ENCODE data around the gene TOR2A. TPM values are rescaled to one million over a fixed set of nuclear protein-coding genes. Genes with fewer than 3 reads are reported as not detected.

TOR2A gene
- total and polyA plus RNA-seq, 7 experiments from 2014 or later = 9.5 to 22.3 (median 16.6) TPM

DNA sequence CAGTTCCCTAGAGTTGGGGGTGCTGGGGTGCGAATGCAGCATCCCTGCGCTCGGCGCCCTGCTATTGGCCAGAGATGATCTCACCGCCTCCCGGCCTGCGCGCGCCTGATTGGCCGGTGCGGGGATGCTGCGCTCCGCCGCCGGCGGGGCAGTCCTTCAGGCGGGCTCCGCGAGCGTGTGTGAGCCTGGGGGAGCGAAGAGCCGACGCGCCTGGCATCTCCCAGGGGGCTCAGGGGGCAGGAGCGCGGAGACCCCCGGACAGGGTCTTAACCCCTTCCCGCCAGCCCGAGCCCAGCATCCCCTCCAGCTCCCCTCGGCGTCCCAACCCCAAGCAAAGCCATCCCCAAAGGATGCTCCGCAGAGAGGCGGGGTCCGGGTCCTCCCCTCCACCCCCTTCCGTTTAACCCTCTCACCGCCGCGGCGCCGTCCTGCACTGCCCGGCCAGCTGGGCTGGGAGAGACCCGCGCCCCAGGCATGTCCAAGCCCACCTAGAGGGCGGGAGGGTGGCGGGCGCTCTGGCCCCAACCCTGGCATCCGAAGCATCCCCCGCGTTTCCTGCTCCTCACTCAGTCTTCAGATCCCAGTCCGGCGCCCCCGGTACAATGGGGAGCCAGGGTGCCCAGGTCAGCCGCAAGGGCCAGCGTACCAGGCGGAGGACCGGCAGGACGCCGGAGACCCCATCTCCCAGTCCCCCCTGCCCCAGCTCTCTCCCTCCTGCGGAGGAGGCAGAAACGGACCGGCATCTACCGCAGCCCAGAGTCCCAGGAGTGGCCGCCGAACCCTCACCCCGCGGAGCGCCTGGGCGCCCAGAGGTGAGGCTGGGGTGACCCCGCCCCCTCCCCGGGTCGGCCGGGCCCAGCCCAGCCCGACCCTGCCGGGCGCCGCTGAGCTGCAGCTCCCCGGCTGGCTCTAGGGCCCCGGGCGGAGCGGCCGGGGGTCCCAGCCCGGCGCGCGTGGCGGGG, 19.3 kb upstream of the TOR2A start:
- Histone ChIP-seq H3K27ac (ENCODE audit: low read depth, low read length) (no peak overlapping the region), H3K9me3 (ENCODE audit: control insufficient read depth in 2 of 3, low read length in 3 of 3) (no peaks in the 10 kb centered on the region), H3K4me1 (ENCODE audit: control insufficient read depth in 2 of 2, insufficient read depth in 2 of 2, low read length in 2 of 2) (no peaks in the 10 kb centered on the region), H3K36me3 (ENCODE audit: control insufficient read depth in 2 of 3, insufficient read depth in 3 of 3, low read length in 3 of 3) (peaks cover 16 to 76% (median 23%) of the 10 kb centered on the region in 3 experiments), H3K4me3 (ENCODE audit: low read length) (no peak overlapping the region), H3K27me3 (ENCODE audit: control insufficient read depth in 2 of 2, insufficient read depth in 2 of 2, low read length in 2 of 2) (no peaks in the 10 kb centered on the region)
- no peak for DNase-seq
- ChIA-PET POLR2A (no interaction called here), CTCF (no interaction called here)
- H3K4me3 Mint-ChIP-seq = no peak overlapping the region
- H3K27me3 Mint-ChIP-seq = no peaks in the 10 kb centered on the region
- no peaks in the 10 kb centered on the region for H3K9me3 Mint-ChIP-seq
- peaks cover 4 to 26% (median 9%) of the 10 kb centered on the region in 5 donors for H3K36me3 Mint-ChIP-seq
- H3K4me1 Mint-ChIP-seq = peaks cover 5 to 27% (median 13%) of the 10 kb centered on the region in 7 donors
- intact Hi-C loops (cut with micrococcal nuclease) = no loop called here
- no peak for ATAC-seq
- H3K27ac Mint-ChIP-seq = no peak overlapping the region

DNA sequence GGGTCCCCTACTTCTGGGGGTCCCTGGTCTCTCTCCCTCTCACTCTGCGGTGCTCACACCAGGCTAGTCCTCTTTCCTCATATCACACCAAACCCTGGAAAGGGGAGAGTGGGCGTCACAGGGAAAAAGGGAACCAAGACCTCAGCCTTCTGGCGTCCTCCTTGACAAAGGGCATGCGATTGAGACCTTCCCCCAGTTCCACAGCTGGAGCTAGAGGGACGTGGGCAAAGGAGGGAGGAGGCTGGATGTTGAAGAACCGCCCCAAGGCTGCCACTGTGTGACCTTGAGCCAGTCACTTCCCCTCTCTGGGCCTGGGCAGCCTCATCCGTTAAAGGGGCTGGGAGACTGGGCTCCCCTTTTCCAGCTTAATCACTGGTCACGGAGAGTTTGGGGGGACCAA, 18.5 kb upstream of the TOR2A start:
- DNase-seq (no peak), ATAC-seq (no peak)
- no peaks in the 10 kb centered on the region for H3K27me3 Mint-ChIP-seq
- peaks cover 4 to 24% (median 6%) of the 10 kb centered on the region in 5 donors for H3K36me3 Mint-ChIP-seq
- ChIA-PET CTCF (interaction anchor here (1.1 kb wide), 1 partner anchor 168 kb away, joined by 3 read pairs; no protein-coding TSS in a partner anchor), POLR2A (no interaction called here)
- no peak overlapping the region for H3K4me3 ChIP-seq (ENCODE audit: low read length)
- peaks cover 5 to 23% (median 12%) of the 10 kb centered on the region in 7 donors for H3K4me1 Mint-ChIP-seq
- intact Hi-C loops (cut with micrococcal nuclease) = no loop called here
- H3K9me3 ChIP-seq (ENCODE audit: control insufficient read depth in 2 of 3, low read length in 3 of 3) = no peaks in the 10 kb centered on the region
- H3K27me3 ChIP-seq (ENCODE audit: control insufficient read depth in 2 of 2, insufficient read depth in 2 of 2, low read length in 2 of 2) = no peaks in the 10 kb centered on the region
- peaks cover 22 to 76% (median 26%) of the 10 kb centered on the region in 3 experiments for H3K36me3 ChIP-seq (ENCODE audit: control insufficient read depth in 2 of 3, insufficient read depth in 3 of 3, low read length in 3 of 3)
- no peak overlapping the region for H3K27ac ChIP-seq (ENCODE audit: low read depth, low read length)
- peak overlapping the region in 1 of 9 donors; percentile 51 for H3K27ac Mint-ChIP-seq
- H3K4me3 Mint-ChIP-seq = no peak overlapping the region
- H3K9me3 Mint-ChIP-seq = no peaks in the 10 kb centered on the region
- H3K4me1 ChIP-seq (ENCODE audit: control insufficient read depth in 2 of 2, insufficient read depth in 2 of 2, low read length in 2 of 2) = no peaks in the 10 kb centered on the region

DNA sequence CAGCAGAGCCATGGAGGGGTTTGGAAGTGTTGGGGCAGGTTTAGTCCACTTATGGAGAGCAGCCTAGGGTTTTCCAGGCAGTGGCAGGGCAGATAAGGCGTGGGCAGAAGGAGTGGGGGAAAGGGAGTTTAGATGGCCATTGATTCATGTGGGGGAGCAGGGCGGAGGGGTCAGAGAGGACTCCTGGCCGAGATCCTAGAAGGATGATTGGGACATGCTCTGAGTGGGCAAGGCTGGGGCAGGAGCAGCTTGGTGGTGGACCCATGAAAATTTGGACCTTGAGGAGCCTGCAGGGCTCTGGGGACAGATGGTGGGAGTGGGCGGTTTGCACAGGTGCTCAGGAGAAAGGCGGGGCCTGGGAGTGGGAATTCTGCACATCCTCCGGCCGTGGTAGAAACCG, 18.1 kb upstream of the TOR2A start:
- CTCF ChIA-PET = interaction anchor here (1.1 kb wide), 1 partner anchor 169 kb away, joined by 3 read pairs; no protein-coding TSS in a partner anchor
- no peak for ATAC-seq
- Histone ChIP-seq H3K27ac (ENCODE audit: low read depth, low read length) (peak overlapping the region; percentile 29), H3K4me1 (ENCODE audit: control insufficient read depth in 2 of 2, insufficient read depth in 2 of 2, low read length in 2 of 2) (no peaks in the 10 kb centered on the region), H3K9me3 (ENCODE audit: control insufficient read depth in 2 of 3, low read length in 3 of 3) (no peaks in the 10 kb centered on the region), H3K36me3 (ENCODE audit: control insufficient read depth in 2 of 3, insufficient read depth in 3 of 3, low read length in 3 of 3) (peaks cover 21 to 77% (median 25%) of the 10 kb centered on the region in 3 experiments), H3K27me3 (ENCODE audit: control insufficient read depth in 2 of 2, insufficient read depth in 2 of 2, low read length in 2 of 2) (no peaks in the 10 kb centered on the region), H3K4me3 (ENCODE audit: low read length) (no peak overlapping the region)
- Mint-ChIP-seq H3K9me3 (no peaks in the 10 kb centered on the region), H3K4me1 (peaks cover 5 to 22% (median 11%) of the 10 kb centered on the region in 7 donors), H3K36me3 (peaks cover 4 to 22% (median 5%) of the 10 kb centered on the region in 5 donors), H3K27ac (peak overlapping the region in 3 of 9 donors; percentile 58 to 64 (median 62)), H3K27me3 (no peaks in the 10 kb centered on the region), H3K4me3 (no peak overlapping the region)
- intact Hi-C loops (cut with micrococcal nuclease) = no loop called here
- no peak for DNase-seq
- POLR2A ChIA-PET = no interaction called here

DNA sequence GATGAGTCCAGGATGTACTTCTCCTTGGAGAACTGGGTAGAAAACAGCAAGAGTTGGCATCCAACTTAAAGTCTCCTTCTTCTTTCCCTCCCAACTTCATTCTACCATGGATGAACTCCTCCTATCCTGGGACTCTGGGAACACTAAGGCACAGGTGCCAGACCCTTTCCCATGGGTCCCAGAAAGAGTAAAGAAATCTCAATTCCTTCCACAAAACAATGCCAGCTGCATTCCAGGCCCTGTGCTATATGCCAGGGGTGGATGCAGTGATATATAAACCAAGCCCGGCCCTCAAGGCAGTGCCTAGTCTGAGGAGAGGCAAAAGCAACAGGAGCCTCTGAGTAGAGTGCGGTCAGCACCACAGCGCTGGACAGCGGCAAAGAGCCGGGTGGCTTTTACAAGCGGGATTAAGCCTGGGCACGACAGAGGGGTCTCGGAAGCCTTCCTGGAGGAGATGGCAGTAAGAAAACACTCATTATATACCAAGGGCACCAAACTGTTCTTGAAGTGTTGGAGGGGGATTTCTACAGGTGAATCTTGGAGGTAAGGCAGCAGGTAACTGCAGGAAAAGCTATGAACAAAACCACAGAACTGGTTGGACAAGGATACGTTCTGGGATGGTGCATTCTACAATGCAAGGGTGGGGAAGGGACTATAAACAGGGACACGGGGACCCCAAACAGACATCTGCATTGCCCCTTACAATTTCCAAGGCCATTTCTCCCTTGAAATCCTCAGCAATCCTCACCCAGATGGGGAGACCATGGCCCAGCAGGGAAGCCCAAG, 16.4 kb upstream of the TOR2A start:
- ChIA-PET POLR2A (interaction anchor here (0.8 kb wide), 1 partner anchor 31 kb away, joined by 3 read pairs; no protein-coding TSS in a partner anchor), CTCF (no interaction called here)
- H3K9me3 Mint-ChIP-seq = no peaks in the 10 kb centered on the region
- Histone ChIP-seq H3K4me3 (ENCODE audit: low read length) (no peak overlapping the region), H3K27ac (ENCODE audit: low read depth, low read length) (no peak overlapping the region), H3K4me1 (ENCODE audit: control insufficient read depth in 2 of 2, insufficient read depth in 2 of 2, low read length in 2 of 2) (no peaks in the 10 kb centered on the region), H3K9me3 (ENCODE audit: control insufficient read depth in 2 of 3, low read length in 3 of 3) (no peaks in the 10 kb centered on the region), H3K36me3 (ENCODE audit: control insufficient read depth in 2 of 3, insufficient read depth in 3 of 3, low read length in 3 of 3) (peaks cover 21 to 85% (median 28%) of the 10 kb centered on the region in 3 experiments), H3K27me3 (ENCODE audit: control insufficient read depth in 2 of 2, insufficient read depth in 2 of 2, low read length in 2 of 2) (no peaks in the 10 kb centered on the region)
- no peaks in the 10 kb centered on the region for H3K27me3 Mint-ChIP-seq
- no peak for DNase-seq
- H3K4me3 Mint-ChIP-seq = no peak overlapping the region
- intact Hi-C loops (cut with micrococcal nuclease) = no loop called here
- ATAC-seq = no peak
- H3K27ac Mint-ChIP-seq = peak overlapping the region in 6 of 9 donors; percentile 28 to 78 (median 44)
- H3K36me3 Mint-ChIP-seq = peaks cover 4 to 27% (median 5%) of the 10 kb centered on the region in 5 donors
- peaks cover 5 to 36% (median 16%) of the 10 kb centered on the region in 7 donors for H3K4me1 Mint-ChIP-seq

DNA sequence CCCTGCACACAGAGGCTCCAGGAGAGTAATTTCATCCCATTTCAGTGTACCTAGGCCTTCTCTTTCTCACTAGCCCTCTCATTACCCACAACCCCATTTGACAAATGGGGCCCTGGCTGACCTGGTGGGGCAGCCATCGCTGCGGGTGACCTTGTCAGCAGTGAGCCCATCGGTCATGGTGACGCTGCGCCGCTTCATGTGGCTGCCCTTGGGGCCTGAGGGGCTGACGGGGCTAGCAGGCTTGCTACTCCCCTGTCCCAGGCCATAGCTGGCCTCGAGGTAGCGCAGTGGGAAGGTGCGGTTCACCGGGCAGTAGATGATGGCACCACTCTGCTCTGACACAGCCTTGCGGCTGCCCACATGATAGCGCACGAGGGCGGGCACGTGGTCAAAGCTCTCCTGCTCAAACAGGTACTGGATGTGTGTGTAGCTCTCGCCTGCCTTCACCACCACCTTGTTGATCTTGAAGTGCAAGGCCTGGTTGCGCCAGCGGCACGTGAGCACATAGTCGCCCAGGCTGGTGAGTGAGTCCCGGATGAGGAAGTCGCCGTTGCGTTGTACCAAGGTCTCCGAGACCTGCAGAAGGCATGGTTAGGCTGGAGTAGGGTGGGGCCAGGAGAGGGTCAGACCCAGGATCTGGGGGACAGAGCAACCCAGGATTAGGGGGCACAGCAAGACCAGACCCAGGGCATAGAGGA, 14.1 kb upstream of the TOR2A start:
- H3K27ac ChIP-seq (ENCODE audit: low read depth, low read length) = no peak overlapping the region
- ChIA-PET POLR2A (interaction anchor here (0.8 to 1.6 kb wide), 2 partner anchors 9 to 19 kb away, joined by 3 to 4 read pairs; no protein-coding TSS in a partner anchor), CTCF (no interaction called here)
- peaks cover 4 to 35% (median 5%) of the 10 kb centered on the region in 5 donors for H3K36me3 Mint-ChIP-seq
- no peak for ATAC-seq
- intact Hi-C loops (cut with micrococcal nuclease) = no loop called here
- H3K27ac Mint-ChIP-seq = peak overlapping the region in 1 of 9 donors; percentile 26
- no peak overlapping the region for H3K4me3 Mint-ChIP-seq
- peaks cover 21 to 93% (median 28%) of the 10 kb centered on the region in 3 experiments for H3K36me3 ChIP-seq (ENCODE audit: control insufficient read depth in 2 of 3, insufficient read depth in 3 of 3, low read length in 3 of 3)
- no peaks in the 10 kb centered on the region for H3K27me3 ChIP-seq (ENCODE audit: control insufficient read depth in 2 of 2, insufficient read depth in 2 of 2, low read length in 2 of 2)
- peaks cover 5 to 36% (median 16%) of the 10 kb centered on the region in 7 donors for H3K4me1 Mint-ChIP-seq
- no peak for DNase-seq
- H3K9me3 Mint-ChIP-seq = no peaks in the 10 kb centered on the region
- H3K4me1 ChIP-seq (ENCODE audit: control insufficient read depth in 2 of 2, insufficient read depth in 2 of 2, low read length in 2 of 2) = no peaks in the 10 kb centered on the region
- no peak overlapping the region for H3K4me3 ChIP-seq (ENCODE audit: low read length)
- no peaks in the 10 kb centered on the region for H3K9me3 ChIP-seq (ENCODE audit: control insufficient read depth in 2 of 3, low read length in 3 of 3)
- no peaks in the 10 kb centered on the region for H3K27me3 Mint-ChIP-seq
